H1 (cell line): ENCODE measurements around the gene IL36B. TPM values are rescaled to one million over a fixed set of nuclear protein-coding genes. Genes with fewer than 3 reads are reported as not detected.

Source experiments
- CEBPB ChIP-seq: IDR thresholded peaks from 2 replicates; pipeline ENCODE4 v1.6.1; 2012; ENCODE audit warnings: low read depth, low read length
- CHD2 ChIP-seq: IDR thresholded peaks from 2 replicates; pipeline ENCODE4 v1.6.1; 2012; ENCODE audit warnings: low read length, improper control_type of control experiment
- CTBP2 ChIP-seq: IDR thresholded peaks from 2 replicates; pipeline ENCODE4 v1.7.0; 2011; ENCODE audit warnings: borderline replicate concordance, mild to moderate bottlenecking, moderate library complexity, mixed read lengths, low read length; ENCODE audit not compliant: insufficient read depth, insufficient read length
- MAFK ChIP-seq: IDR thresholded peaks from 2 replicates; pipeline ENCODE4 v1.6.1; 2012; ENCODE audit warnings: low read depth, mild to moderate bottlenecking, improper control_type of control experiment, low read length
- MAX ChIP-seq: IDR thresholded peaks from 2 replicates; pipeline ENCODE4 v1.6.1; 2012; ENCODE audit warnings: inconsistent platforms
- POU5F1 ChIP-seq: IDR thresholded peaks from 2 replicates; pipeline ENCODE4 v1.6.1; 2011; ENCODE audit warnings: low read depth, mild to moderate bottlenecking, low read length, moderate library complexity
- SP2 ChIP-seq: IDR thresholded peaks from 2 replicates; pipeline ENCODE4 v1.6.1; 2012; ENCODE audit warnings: mild to moderate bottlenecking, low read length, inconsistent platforms
- SRF ChIP-seq: IDR thresholded peaks from 2 replicates; pipeline ENCODE4 v1.6.1; 2011; ENCODE audit warnings: mild to moderate bottlenecking, low read depth, low read length, moderate library complexity
- SUZ12 ChIP-seq: fragments of 200-600 bp; sonication (generic); IDR thresholded peaks from 2 replicates; pipeline ENCODE4 v1.6.1; 2012; ENCODE audit warnings: mild to moderate bottlenecking, inconsistent platforms, low read length, moderate library complexity, mixed read lengths
- TAF1 ChIP-seq: IDR thresholded peaks from 2 replicates; pipeline ENCODE4 v1.6.1; 2011; ENCODE audit warnings: mild to moderate bottlenecking, low read depth, low read length
- polyA plus RNA-seq, 7 experiments: library from polyadenylated mRNA; depleted of rRNA in 3 of 7; stranded (reverse) in 5 of 7; unstranded in 2 of 7; fragments of >200 nt in 5 of 7; fragments of 200-250 nt in 2 of 7; gene quantifications; 1 replicate in 5 of 7; 2 replicates in 1 of 7; 4 replicates in 1 of 7; pipeline versions ENCODE4 v1.2.1 to v1.2.3, GENCODE V29; 2011 to 2013; ENCODE audit warnings: missing spikeins in 2 of 7, mixed read lengths in 2 of 7
- total RNA-seq: library from RNA; stranded (reverse); fragmentation: NEBNext Ultra II Directional; extraction: Animal tissue kit (Norgen Biotek cat#: 25700); gene quantifications from 2 replicates; pipeline ENCODE4 v1.2.1, GENCODE V29; 2021
- TF ChIP-seq, protein P1 (sequence below): fragments of 300-600 bp; sonication (generic); IDR thresholded peaks from 2 replicates; pipeline ENCODE4 v1.7.1; 2012; ENCODE audit warnings: low read length, moderate library complexity, mild to moderate bottlenecking, inconsistent platforms; ENCODE audit not compliant: insufficient replicate concordance
- TF ChIP-seq, protein P2 (sequence below): IDR thresholded peaks from 2 replicates; pipeline ENCODE4 v1.6.1; 2012; ENCODE audit warnings: inconsistent platforms

Gene IL36B
- total and polyA plus RNA-seq, 2 of the 8 experiments (the other 6 are each of a cell fraction or from before 2014, with no cell fraction given), result not detected

DNA sequence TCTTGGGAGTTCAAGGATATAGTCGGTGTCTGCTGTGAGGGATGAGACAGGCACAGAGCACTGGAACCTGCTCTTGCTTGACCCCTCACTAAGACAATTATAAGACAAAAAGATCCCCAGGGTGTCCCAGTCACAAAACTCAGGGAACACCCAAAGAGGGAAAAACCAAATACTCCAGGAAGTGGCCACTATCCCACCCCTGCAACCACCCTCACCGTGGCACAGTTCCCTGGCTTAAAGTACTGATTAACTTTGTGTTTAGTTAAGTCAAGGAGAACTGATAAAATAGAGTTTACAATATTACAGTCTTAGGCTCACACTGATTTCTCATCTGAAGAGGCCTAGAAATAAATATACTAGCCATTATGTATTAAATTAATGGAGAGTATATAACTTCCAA is 13.5 kb downstream of the IL36B start (continued):
- TF ChIP-seq, protein P1, sequence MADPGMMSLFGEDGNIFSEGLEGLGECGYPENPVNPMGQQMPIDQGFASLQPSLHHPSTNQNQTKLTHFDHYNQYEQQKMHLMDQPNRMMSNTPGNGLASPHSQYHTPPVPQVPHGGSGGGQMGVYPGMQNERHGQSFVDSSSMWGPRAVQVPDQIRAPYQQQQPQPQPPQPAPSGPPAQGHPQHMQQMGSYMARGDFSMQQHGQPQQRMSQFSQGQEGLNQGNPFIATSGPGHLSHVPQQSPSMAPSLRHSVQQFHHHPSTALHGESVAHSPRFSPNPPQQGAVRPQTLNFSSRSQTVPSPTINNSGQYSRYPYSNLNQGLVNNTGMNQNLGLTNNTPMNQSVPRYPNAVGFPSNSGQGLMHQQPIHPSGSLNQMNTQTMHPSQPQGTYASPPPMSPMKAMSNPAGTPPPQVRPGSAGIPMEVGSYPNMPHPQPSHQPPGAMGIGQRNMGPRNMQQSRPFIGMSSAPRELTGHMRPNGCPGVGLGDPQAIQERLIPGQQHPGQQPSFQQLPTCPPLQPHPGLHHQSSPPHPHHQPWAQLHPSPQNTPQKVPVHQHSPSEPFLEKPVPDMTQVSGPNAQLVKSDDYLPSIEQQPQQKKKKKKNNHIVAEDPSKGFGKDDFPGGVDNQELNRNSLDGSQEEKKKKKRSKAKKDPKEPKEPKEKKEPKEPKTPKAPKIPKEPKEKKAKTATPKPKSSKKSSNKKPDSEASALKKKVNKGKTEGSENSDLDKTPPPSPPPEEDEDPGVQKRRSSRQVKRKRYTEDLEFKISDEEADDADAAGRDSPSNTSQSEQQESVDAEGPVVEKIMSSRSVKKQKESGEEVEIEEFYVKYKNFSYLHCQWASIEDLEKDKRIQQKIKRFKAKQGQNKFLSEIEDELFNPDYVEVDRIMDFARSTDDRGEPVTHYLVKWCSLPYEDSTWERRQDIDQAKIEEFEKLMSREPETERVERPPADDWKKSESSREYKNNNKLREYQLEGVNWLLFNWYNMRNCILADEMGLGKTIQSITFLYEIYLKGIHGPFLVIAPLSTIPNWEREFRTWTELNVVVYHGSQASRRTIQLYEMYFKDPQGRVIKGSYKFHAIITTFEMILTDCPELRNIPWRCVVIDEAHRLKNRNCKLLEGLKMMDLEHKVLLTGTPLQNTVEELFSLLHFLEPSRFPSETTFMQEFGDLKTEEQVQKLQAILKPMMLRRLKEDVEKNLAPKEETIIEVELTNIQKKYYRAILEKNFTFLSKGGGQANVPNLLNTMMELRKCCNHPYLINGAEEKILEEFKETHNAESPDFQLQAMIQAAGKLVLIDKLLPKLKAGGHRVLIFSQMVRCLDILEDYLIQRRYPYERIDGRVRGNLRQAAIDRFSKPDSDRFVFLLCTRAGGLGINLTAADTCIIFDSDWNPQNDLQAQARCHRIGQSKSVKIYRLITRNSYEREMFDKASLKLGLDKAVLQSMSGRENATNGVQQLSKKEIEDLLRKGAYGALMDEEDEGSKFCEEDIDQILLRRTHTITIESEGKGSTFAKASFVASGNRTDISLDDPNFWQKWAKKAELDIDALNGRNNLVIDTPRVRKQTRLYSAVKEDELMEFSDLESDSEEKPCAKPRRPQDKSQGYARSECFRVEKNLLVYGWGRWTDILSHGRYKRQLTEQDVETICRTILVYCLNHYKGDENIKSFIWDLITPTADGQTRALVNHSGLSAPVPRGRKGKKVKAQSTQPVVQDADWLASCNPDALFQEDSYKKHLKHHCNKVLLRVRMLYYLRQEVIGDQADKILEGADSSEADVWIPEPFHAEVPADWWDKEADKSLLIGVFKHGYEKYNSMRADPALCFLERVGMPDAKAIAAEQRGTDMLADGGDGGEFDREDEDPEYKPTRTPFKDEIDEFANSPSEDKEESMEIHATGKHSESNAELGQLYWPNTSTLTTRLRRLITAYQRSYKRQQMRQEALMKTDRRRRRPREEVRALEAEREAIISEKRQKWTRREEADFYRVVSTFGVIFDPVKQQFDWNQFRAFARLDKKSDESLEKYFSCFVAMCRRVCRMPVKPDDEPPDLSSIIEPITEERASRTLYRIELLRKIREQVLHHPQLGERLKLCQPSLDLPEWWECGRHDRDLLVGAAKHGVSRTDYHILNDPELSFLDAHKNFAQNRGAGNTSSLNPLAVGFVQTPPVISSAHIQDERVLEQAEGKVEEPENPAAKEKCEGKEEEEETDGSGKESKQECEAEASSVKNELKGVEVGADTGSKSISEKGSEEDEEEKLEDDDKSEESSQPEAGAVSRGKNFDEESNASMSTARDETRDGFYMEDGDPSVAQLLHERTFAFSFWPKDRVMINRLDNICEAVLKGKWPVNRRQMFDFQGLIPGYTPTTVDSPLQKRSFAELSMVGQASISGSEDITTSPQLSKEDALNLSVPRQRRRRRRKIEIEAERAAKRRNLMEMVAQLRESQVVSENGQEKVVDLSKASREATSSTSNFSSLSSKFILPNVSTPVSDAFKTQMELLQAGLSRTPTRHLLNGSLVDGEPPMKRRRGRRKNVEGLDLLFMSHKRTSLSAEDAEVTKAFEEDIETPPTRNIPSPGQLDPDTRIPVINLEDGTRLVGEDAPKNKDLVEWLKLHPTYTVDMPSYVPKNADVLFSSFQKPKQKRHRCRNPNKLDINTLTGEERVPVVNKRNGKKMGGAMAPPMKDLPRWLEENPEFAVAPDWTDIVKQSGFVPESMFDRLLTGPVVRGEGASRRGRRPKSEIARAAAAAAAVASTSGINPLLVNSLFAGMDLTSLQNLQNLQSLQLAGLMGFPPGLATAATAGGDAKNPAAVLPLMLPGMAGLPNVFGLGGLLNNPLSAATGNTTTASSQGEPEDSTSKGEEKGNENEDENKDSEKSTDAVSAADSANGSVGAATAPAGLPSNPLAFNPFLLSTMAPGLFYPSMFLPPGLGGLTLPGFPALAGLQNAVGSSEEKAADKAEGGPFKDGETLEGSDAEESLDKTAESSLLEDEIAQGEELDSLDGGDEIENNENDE, result no peak
- TF ChIP-seq MAFK, result no peak
- no peak for TF ChIP-seq TAF1
- no peak for TF ChIP-seq SUZ12
- TF ChIP-seq SP2, result no peak
- no peak for TF ChIP-seq MAX
- no peak for TF ChIP-seq CHD2
- TF ChIP-seq CEBPB, result no peak
- TF ChIP-seq POU5F1, result no peak
- TF ChIP-seq CTBP2, result no peak
- TF ChIP-seq, protein P2, sequence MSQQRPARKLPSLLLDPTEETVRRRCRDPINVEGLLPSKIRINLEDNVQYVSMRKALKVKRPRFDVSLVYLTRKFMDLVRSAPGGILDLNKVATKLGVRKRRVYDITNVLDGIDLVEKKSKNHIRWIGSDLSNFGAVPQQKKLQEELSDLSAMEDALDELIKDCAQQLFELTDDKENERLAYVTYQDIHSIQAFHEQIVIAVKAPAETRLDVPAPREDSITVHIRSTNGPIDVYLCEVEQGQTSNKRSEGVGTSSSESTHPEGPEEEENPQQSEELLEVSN, result no peak
- TF ChIP-seq SRF, result no peak
